ENCODE measurements around the gene DRD2.
"Not testable (repeated sequence)": the region's sequence is repeated elsewhere in the genome, so short reads cannot be mapped to it uniquely, and the experiment has no call there.

The DRD2 gene

DNA sequence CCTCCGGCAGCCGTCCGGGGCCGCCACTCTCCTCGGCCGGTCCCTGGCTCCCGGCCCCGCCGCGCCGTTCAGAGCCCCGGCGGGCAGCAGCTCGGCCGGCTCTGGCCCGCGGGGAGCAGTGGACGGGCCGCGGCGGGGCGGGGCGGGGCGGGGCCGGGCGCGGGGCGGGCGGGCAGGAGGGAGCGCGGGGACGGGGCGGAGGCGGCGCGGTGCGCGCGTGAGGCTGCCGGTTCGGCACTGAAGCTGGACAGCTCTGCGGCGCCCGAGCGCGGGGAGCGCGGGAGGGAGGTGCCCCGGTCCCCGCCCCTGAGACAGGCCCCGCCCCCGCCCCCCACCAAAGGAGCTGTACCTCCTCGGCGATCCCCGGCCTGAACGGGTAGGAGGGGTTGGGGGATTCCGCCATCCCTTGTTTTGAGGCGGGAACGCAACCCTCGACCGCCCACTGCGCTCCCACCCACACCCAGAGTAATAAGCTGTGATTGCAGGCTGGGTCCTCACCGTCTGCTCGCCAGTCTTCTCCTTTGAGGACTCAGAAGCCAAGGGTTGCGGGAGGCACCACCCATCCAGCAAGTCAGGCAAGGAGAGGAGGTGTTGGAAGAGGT lies at the start of gene DRD2:
TSS of gene DRD2 (minus strand) at position 239 of the 602 bp plus-strand sequence. CDS start 50,747 bp downstream, outside the sequence.
- FAIRE-seq, result no peak

- FAIRE-seq, result not testable (repeated sequence)
Measured at GRCh38 chr11:113523906-113524305, 48.7 kb upstream of the DRD2 start.

GRCh38 chr11:113521737-113522517 lies 46.7 kb upstream of the DRD2 start:
- FAIRE-seq, result no peak

DNA sequence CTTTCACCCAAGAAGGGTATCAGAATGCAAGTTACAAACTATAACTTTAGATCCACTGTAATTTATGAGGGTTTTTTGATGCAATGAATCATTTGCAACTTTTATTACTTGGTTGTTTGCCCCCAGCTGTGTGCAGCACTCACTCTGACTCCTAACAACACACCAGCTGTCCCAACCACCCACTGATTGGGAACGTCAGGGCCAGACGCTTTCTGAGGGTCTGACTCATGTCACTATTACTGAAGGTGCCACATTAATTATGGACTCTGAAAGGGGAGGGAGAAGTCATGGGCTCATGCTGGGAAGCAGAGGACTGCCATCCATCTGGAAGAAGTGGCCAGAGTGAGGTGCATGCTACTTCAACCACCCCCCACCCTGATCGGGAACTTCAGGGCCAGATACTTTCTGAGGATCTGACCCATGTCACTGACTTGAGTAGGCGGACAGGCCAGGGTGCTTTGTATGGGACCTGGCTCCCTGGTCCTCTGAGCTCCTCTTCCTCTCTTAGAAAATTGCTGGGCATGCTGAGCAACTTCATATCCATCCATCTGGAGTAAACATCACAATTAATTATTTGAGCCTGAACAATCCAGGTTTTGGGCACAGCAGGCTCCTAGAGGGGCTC lies 44.9 kb upstream of the DRD2 start:
- no peak for FAIRE-seq

GRCh38 chr11:113518716-113519495 lies 43.7 kb upstream of the DRD2 start:
- no peak for FAIRE-seq

DNA sequence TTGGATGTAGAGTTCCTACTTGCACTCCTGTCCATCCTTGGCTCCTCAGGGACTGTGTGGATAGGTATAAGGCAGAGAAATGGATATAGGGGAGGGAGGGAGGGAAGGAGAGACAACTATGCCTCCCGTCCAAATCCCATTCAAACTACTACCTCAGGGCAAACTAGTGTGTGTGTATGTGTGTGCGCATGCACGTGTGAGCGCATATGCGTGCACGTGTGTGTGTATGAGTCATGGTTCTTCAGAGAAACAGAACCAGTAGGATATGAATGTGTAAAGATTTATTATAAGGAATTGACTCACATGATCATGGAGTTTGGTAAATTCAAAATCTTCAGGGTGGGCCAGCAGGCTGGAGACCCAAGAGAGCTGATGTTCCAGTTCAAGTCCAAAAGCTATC lies 42.2 kb upstream of the DRD2 start:
- no peak for FAIRE-seq

DNA sequence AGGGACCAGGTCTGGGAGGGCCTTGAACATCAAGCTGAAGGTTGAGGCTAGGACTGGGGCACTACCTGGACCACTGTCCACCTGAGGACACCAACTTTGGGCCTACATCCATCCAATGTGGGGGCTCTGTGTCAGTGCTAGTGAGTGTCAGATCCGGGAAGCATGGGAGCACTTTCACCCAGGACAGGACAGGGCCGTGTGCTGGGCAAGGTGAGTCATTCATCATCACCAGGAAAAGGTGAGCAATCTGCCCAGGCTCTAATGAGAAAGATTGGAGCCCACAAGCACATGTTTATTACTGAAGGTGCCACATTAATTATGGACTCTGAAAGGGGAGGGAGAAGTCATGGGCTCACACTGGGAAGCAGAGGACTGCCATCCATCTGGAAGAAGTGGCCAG lies 39.7 kb upstream of the DRD2 start:
- no peak for FAIRE-seq

- FAIRE-seq, result no peak
Measured at GRCh38 chr11:113507341-113507740, 32.1 kb upstream of the DRD2 start.

- FAIRE-seq, result no peak
Measured at GRCh38 chr11:113506893-113507292, 31.7 kb upstream of the DRD2 start.

DNA sequence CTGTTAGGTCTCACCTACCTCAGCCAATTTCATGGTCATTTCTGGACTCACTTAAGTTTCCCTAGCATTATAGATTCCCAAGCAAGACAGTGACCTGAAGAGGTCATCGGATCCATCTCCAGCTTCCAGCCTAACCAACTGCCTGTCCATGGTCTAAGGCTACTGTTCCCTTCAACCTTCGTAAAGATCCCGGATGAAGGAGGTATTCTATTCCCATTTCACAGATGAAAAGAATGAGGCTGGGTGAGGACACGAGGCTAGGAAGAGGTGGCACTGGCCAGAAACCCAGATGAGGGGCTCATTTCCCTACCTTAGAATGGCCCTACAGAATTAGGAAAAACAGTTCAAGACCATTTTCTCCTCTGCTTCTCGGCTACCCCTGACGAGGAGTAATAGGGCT lies 31.3 kb upstream of the DRD2 start:
- FAIRE-seq, result no peak

GRCh38 chr11:113505541-113506375 lies 30.6 kb upstream of the DRD2 start:
- FAIRE-seq, result no peak

DNA sequence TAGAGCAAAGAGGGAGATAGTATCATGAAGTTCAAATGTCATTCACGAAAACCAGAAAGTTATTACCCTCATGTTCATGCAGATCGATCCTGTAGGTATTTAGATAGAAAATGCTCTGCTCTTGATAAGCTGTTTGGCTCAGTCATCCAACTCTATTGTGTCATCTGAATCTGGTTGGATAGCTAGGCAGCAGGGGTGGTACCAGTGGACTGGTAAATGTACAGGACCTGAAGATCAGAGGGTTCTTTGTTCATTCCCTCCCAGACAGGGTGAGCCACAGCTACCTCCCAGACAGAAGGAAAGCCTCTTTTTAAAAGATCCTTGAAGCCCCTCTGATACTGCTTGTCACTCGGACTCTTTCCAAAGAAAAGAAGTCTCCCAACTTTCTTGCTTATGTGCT lies 29.8 kb upstream of the DRD2 start:
- FAIRE-seq, result no peak

- FAIRE-seq, result no peak
Measured at GRCh38 chr11:113504586-113504985, 29.4 kb upstream of the DRD2 start.

DNA sequence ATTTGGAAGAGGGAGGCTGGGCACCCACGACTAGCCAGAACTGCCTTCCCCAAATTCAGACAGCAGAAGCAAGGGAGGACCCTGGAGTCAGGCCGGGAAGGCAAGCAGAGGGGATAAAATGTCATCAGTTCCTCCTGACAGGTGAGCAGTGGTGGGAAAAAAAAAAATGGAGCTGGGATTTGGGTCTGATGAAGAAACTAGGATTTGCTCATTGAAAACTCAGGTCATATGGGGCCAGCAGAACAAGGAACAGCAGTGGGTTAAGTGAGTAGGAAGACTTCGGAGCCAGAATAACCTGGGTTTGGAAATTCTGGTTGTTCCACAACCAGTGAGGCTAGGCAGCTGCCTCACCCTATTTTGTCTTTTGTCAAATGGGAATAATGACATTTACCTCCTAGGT lies 28.9 kb upstream of the DRD2 start:
- no peak for FAIRE-seq

- FAIRE-seq, result no peak
Measured at GRCh38 chr11:113497066-113497910, 22.1 kb upstream of the DRD2 start.

GRCh38 chr11:113496026-113496651 lies 20.9 kb upstream of the DRD2 start:
- FAIRE-seq, result no peak

DNA sequence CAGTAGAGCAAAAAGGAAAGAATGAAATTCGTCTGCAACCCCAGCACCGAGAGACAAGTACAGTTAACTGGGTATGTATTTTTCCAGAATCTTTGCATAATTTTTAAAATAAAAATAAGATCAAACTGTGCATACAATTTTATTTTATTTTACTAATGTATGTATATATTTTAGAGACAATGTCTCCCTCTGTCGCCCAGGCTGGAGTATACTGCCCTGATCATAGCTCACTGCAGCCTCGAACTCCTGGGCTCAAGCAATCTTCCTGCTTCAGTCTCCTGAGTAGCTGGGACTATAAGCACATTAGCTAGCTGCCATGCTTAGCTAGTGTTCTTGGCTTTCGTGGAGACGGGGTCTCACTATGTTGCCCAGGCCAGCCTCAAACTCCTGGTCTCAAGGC lies 18.8 kb upstream of the DRD2 start:
- FAIRE-seq, result no peak

DNA sequence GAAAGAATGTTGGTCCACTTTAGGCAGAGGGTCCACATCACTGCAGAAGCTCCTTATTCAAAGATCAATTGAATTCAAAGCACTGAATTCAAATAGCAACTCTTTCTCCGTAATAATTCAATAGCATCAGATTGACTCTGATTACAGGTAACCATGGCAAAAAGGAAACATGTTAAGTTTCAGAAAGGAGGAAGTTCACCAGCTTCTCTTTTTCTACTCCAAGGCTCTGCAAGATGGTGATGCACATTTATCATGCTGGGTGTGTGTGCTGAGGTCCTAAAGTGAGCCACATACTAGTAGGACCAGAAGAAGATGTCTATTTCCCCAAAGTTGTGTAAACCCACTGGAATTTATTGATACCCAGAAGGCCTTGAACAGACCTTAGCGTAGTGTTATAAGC lies 18.0 kb upstream of the DRD2 start:
- no peak for FAIRE-seq

- FAIRE-seq, result no peak
Measured at GRCh38 chr11:113488931-113489351, 13.7 kb upstream of the DRD2 start.

DNA sequence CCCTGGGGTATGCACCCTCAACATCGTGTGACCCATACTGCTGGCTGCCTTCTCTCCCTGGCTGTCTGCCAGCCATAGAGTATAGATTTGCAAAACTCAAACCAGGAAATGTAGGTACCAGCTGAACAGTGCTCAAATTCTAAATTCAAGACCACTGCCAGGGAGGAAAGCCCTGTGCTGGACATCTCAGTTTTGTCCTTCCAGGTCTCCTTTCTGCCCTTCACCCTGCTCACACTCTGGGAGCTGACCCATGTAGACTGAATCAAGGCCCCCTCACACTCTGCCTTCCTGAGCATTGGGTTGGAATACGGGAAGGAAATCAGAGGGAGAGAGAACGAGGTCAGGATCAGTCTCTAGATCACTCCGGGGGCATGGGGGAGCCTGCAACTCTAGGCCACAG lies 12.4 kb upstream of the DRD2 start:
- no peak for FAIRE-seq

- FAIRE-seq, result no peak
Measured at GRCh38 chr11:113484223-113484622, 9.0 kb upstream of the DRD2 start.
